ENCODE measurements around the gene THADA. TPM values are rescaled to one million over a fixed set of nuclear protein-coding genes. Genes with fewer than 3 reads are reported as not detected.

The THADA gene
- total RNA-seq, 2 donors from 2014 or later = 41.1 to 54.3 TPM

DNA sequence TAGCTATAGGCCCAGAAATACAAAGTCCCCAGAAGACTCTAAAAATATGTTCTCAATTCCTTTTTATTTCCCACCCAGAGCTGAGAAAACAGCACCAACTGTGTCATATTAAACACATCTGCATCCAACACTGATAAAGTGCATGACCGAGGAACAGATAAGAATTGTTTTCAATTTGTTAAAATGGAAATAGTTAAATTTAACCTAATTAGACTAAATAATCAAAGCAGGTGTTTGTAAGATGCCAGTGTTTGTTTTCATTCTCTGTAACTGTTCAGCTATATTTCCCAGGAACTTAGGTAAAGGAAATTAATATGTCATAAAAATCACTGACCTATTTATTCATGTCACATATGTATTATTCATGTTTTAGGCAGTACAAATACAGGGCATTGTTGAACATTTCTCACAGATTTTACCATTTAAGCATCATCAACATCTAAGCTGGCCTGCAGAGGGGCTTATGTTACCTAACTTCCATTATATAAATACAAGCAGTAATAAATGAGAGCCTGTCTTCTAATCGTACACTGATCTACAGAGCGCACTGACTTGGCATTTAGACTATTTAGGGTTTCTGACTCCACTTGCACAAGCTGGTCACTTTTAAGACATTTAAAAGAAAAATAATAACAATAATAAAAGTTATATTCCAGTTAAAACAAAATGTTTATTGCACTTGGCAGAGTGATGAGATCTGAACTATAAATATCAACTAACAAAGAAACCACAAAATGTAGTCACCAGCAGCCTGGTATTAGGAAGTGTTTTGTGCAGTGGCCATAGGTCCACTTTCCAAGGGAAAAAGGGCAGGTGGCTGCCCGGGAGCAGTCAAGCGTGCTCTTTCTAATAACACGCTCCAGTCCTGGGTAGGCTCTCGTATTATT is 282.8 kb downstream of the THADA start:
- Histone ChIP-seq H3K27ac (peak overlapping the region; percentile 69 to 75), H3K36me3 (no peaks in the 10 kb centered on the region), H3K27me3 (replicated peaks; ENCODE audit: insufficient read depth) (no peaks in the 10 kb centered on the region), H3K4me3 (no peak overlapping the region), H3K9me3 (no peaks in the 10 kb centered on the region), H3K4me1 (replicated peaks) (peaks cover 13% of the 10 kb centered on the region)
- intact Hi-C loops (cut with DNase I) = no loop called here
- 13% methylated on average over 7 of the region's 7 CpGs for WGBS
- peak; percentile 45 for DNase-seq (ENCODE audit: low spot score)
- TF ChIP-seq POLR2AphosphoS5 (IDR thresholded peaks at IDR 0.05) (peak; percentile 73), POLR2A (IDR thresholded peaks at IDR 0.05) (no peak)
- TF ChIP-seq, protein P1, sequence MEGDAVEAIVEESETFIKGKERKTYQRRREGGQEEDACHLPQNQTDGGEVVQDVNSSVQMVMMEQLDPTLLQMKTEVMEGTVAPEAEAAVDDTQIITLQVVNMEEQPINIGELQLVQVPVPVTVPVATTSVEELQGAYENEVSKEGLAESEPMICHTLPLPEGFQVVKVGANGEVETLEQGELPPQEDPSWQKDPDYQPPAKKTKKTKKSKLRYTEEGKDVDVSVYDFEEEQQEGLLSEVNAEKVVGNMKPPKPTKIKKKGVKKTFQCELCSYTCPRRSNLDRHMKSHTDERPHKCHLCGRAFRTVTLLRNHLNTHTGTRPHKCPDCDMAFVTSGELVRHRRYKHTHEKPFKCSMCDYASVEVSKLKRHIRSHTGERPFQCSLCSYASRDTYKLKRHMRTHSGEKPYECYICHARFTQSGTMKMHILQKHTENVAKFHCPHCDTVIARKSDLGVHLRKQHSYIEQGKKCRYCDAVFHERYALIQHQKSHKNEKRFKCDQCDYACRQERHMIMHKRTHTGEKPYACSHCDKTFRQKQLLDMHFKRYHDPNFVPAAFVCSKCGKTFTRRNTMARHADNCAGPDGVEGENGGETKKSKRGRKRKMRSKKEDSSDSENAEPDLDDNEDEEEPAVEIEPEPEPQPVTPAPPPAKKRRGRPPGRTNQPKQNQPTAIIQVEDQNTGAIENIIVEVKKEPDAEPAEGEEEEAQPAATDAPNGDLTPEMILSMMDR (IDR thresholded peaks at IDR 0.05) = no peak

DNA sequence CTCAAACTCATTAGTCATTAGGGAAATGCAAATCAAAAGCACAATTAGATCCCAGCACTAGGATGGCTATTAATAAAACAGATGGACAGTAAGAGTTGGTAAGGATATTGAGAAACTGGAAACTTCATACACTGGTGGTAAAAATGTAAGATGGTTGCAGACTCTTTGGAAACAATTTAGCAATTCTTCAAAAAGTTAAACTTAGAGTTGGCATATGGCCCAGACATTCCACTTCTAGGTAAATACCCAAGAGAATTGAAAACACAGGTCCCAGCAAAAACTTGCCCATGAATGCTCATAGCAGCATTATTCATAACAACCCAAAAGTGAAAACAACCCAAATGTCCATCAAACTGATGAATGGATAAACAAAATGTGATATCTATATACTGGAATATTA is 284.6 kb downstream of the THADA start:
- H3K27ac ChIP-seq = peak overlapping the region; percentile 69 to 75

DNA sequence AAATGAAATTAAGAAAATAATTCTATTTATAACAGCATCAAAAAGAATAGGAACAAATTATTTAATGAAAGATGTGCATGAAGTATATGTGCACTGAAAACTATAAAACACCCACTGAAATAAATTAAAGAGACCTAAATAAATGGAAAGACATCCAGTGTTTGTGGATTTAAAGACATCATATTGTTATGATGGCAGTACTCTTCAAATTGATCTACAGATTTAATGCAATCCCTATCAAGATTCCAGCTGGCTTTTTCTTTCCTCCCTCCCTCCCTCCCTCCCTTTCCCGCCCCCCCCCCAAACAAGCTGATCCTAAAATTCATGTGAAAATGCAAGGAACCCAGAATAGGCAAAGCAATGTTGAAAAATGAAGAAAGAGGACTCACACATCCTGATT is 285.9 kb downstream of the THADA start:
- no peak for DNase-seq (ENCODE audit: low spot score)
- TF ChIP-seq POLR2A (IDR thresholded peaks at IDR 0.05) (no peak), POLR2AphosphoS5 (IDR thresholded peaks at IDR 0.05) (no peak)
- TF ChIP-seq, protein P1 (IDR thresholded peaks at IDR 0.05) = no peak
- Histone ChIP-seq H3K4me1 (replicated peaks) (peaks cover 13% of the 10 kb centered on the region), H3K36me3 (no peaks in the 10 kb centered on the region), H3K4me3 (no peak overlapping the region), H3K27ac (no peak overlapping the region), H3K9me3 (no peaks in the 10 kb centered on the region), H3K27me3 (replicated peaks; ENCODE audit: insufficient read depth) (no peaks in the 10 kb centered on the region)
- 91% methylated on average over 1 of the region's 1 CpG for WGBS
- intact Hi-C loops (cut with DNase I) = no loop called here

More for the DNA sequence above, 284.6 kb downstream of the THADA start:
- no peak overlapping the region for H3K4me3 ChIP-seq
- peaks cover 13% of the 10 kb centered on the region for H3K4me1 ChIP-seq (replicated peaks)
- no peaks in the 10 kb centered on the region for H3K36me3 ChIP-seq
- DNase-seq (ENCODE audit: low spot score) = peak; percentile 53
- no peaks in the 10 kb centered on the region for H3K9me3 ChIP-seq
- TF ChIP-seq POLR2AphosphoS5 (IDR thresholded peaks at IDR 0.05) (peak; percentile 44), POLR2A (IDR thresholded peaks at IDR 0.05) (no peak)
- intact Hi-C loops (cut with DNase I) = no loop called here
- no peaks in the 10 kb centered on the region for H3K27me3 ChIP-seq (replicated peaks; ENCODE audit: insufficient read depth)

DNA sequence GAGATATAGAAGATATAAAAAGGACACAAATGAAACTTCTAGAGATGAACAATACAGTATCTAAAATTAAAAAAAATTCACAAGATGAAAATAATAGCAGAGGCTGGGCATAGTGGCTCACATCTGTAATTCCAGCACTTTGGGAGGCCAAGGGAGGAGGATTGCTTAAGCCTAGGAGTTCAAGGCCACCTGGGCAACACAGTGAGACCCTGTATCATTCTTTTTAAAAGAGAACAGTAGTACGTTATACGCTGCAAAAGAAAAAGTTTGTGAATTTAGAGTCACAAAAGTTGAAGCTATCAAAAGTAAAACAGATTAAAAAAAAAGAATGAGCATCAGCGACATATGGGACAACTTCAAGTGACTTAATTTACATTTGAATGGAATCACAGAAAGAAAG is 287.9 kb downstream of the THADA start:
- DNase-seq (ENCODE audit: low spot score) = no peak
- TF ChIP-seq POLR2A (IDR thresholded peaks at IDR 0.05) (no peak), POLR2AphosphoS5 (IDR thresholded peaks at IDR 0.05) (no peak)
- TF ChIP-seq, protein P1 (IDR thresholded peaks at IDR 0.05) = no peak
- Histone ChIP-seq H3K9me3 (no peaks in the 10 kb centered on the region), H3K36me3 (no peaks in the 10 kb centered on the region), H3K4me1 (replicated peaks) (peaks cover 1% of the 10 kb centered on the region), H3K4me3 (no peak overlapping the region), H3K27ac (no peak overlapping the region), H3K27me3 (replicated peaks; ENCODE audit: insufficient read depth) (no peaks in the 10 kb centered on the region)
- WGBS = 98% methylated on average over 3 of the region's 3 CpGs
- intact Hi-C loops (cut with DNase I) = no loop called here

DNA sequence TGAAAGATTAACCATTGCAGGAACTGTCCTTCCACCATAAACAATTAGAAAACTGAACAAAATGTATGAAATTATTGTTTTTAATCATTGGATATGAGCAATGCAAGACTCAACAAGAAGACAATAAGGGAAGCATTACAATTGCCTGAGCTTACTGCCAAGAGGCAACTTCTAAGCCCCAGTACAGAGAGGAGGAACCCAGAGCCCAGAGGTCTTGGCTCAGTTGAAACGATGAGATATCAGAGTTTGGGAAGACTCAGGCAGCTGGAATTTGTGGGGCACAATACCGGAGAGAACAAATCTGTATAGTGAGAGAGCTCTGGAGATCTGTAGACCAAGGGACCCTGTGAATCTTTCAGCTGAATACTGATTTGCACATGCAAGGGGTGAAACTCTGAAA is 288.8 kb downstream of the THADA start:
- WGBS = 41% methylated on average over 2 of the region's 2 CpGs
- no peaks in the 10 kb centered on the region for H3K36me3 ChIP-seq
- no peaks in the 10 kb centered on the region for H3K9me3 ChIP-seq
- H3K4me3 ChIP-seq = no peak overlapping the region
- intact Hi-C loops (cut with DNase I) = no loop called here
- H3K27ac ChIP-seq = no peak overlapping the region
- H3K27me3 ChIP-seq (replicated peaks; ENCODE audit: insufficient read depth) = no peaks in the 10 kb centered on the region
- no peak for DNase-seq (ENCODE audit: low spot score)
- H3K4me1 ChIP-seq (replicated peaks) = no peaks in the 10 kb centered on the region
- TF ChIP-seq, protein P1 (IDR thresholded peaks at IDR 0.05) = no peak
- TF ChIP-seq POLR2AphosphoS5 (IDR thresholded peaks at IDR 0.05) = no peak
